HG03066 (cell line): ENCODE measurements around the gene MAML1.
"Not testable (repeated sequence)": the region's sequence is repeated elsewhere in the genome, so short reads cannot be mapped to it uniquely, and the experiment has no call there.

ENCODE experiments used
- ATAC-seq: cut with Tn5 transposase; IDR thresholded peaks from one replicate; pipeline ENCODE4 v1.9.1; 2021; ENCODE audit warnings: low read depth; ENCODE audit not compliant: unreplicated experiment

Gene MAML1

GRCh38 chr5:179766726-179767455 is 34.3 kb downstream of the MAML1 start:
- ATAC-seq = no peak

GRCh38 chr5:179767496-179768100 is 35.0 kb downstream of the MAML1 start:
- no peak for ATAC-seq

- ATAC-seq = no peak
Measured at GRCh38 chr5:179768326-179769085, 35.9 kb downstream of the MAML1 start.

- no peak for ATAC-seq
Measured at GRCh38 chr5:179769271-179769670, 36.6 kb downstream of the MAML1 start.

- no peak for ATAC-seq
Measured at GRCh38 chr5:179769796-179770195, 37.2 kb downstream of the MAML1 start.

- ATAC-seq = no peak
Measured at GRCh38 chr5:179771311-179771895, 38.8 kb downstream of the MAML1 start.

GRCh38 chr5:179772351-179772750 is 39.7 kb downstream of the MAML1 start:
- no peak for ATAC-seq

- no peak for ATAC-seq
Measured at GRCh38 chr5:179773686-179774040, 41.0 kb downstream of the MAML1 start.

- ATAC-seq = no peak
Measured at GRCh38 chr5:179774442-179774841, 41.8 kb downstream of the MAML1 start.

- no peak for ATAC-seq
Measured at GRCh38 chr5:179776411-179776938, 43.9 kb downstream of the MAML1 start.

- ATAC-seq = no peak
Measured at GRCh38 chr5:179777456-179777855, 44.8 kb downstream of the MAML1 start.

GRCh38 chr5:179777909-179778308 is 45.3 kb downstream of the MAML1 start:
- ATAC-seq = no peak

- no peak for ATAC-seq
Measured at GRCh38 chr5:179778591-179778990, 46.0 kb downstream of the MAML1 start.

- no peak for ATAC-seq
Measured at GRCh38 chr5:179779826-179780225, 47.2 kb downstream of the MAML1 start.

GRCh38 chr5:179780362-179780761 is 47.7 kb downstream of the MAML1 start:
- no peak for ATAC-seq

GRCh38 chr5:179781846-179782245 is 49.2 kb downstream of the MAML1 start:
- no peak for ATAC-seq

GRCh38 chr5:179783128-179783527 is 50.5 kb downstream of the MAML1 start:
- ATAC-seq = no peak

- no peak for ATAC-seq
Measured at GRCh38 chr5:179786861-179787260, 54.2 kb downstream of the MAML1 start.

- ATAC-seq = no peak
Measured at GRCh38 chr5:179788193-179788854, 55.7 kb downstream of the MAML1 start.

- ATAC-seq = not testable (repeated sequence)
Measured at GRCh38 chr5:179789278-179789677, 56.7 kb downstream of the MAML1 start.
